ENCODE results near the gene ATG16L2.
A peak's percentile ranks its signal among the peaks of the same experiment; 100 is the strongest.

The ATG16L2 gene

GRCh38 chr11:72850832-72851231 is 36.6 kb downstream of the ATG16L2 start:
- no peak overlapping the region for H3K4ac ChIP-seq (ENCODE audit: low read depth, low read length)
- H2BK5ac ChIP-seq (ENCODE audit: low read depth, low read length, poor library complexity): no peak overlapping the region
- no peak overlapping the region for H3K9ac ChIP-seq (ENCODE audit: low read length)
- no peak overlapping the region for H3K4me3 ChIP-seq (ENCODE audit: low read depth, low read length)
- no peak overlapping the region for H3K4me2 ChIP-seq (ENCODE audit: low read length)
- no peaks in the 10 kb centered on the region for H3K79me1 ChIP-seq (ENCODE audit: low read length)
- H4K8ac ChIP-seq (ENCODE audit: low read depth, low read length): no peak overlapping the region
- no CpG with 5 or more reads among the region's 3 CpGs for WGBS (ENCODE audit: extremely low coverage, insufficient coverage, insufficient read length)
- H3K27ac ChIP-seq (ENCODE audit: low read depth, low read length): no peak overlapping the region
- no peak overlapping the region for H4K12ac ChIP-seq (ENCODE audit: low read depth, low read length)
- H3K23ac ChIP-seq (ENCODE audit: low read length): no peak overlapping the region
- H2BK120ac ChIP-seq (ENCODE audit: insufficient read depth, low read length, poor library complexity): no peak overlapping the region
- peaks cover 0 to 1% of the 10 kb centered on the region in 2 experiments for H3K36me3 ChIP-seq (ENCODE audit: control insufficient read depth in 1 of 2, insufficient read depth in 2 of 2, low read length in 2 of 2)
- no peaks in the 10 kb centered on the region for H3K4me1 ChIP-seq (ENCODE audit: control insufficient read depth in 1 of 2, insufficient read depth in 2 of 2, low read length in 2 of 2)
- peak in 1 of 2 donors; percentile 15 for DNase-seq
- no peak overlapping the region for H2BK12ac ChIP-seq (ENCODE audit: low read length)
- no peak overlapping the region for H2AK5ac ChIP-seq (ENCODE audit: low read length)
- no peak overlapping the region for H3K18ac ChIP-seq (ENCODE audit: low read length)
- no peaks in the 10 kb centered on the region for H3K79me2 ChIP-seq (ENCODE audit: control insufficient read depth, insufficient read depth, low read length, poor library complexity)
- no peak overlapping the region for H3K14ac ChIP-seq (ENCODE audit: low read length)
- H4K91ac ChIP-seq (ENCODE audit: low read depth, low read length): no peak overlapping the region
- H3K27me3 ChIP-seq (ENCODE audit: insufficient read depth, low read length): no peaks in the 10 kb centered on the region
- H3K9me3 ChIP-seq (ENCODE audit: insufficient read depth, low read depth, low read length): no peaks in the 10 kb centered on the region
- no peak overlapping the region for H2AFZ ChIP-seq (ENCODE audit: insufficient read depth, low read length, poor library complexity)

- H3K4me2 ChIP-seq (ENCODE audit: low read length): no peak overlapping the region
- H2BK120ac ChIP-seq (ENCODE audit: insufficient read depth, low read length, poor library complexity): no peak overlapping the region
- no peaks in the 10 kb centered on the region for H3K79me2 ChIP-seq (ENCODE audit: control insufficient read depth, insufficient read depth, low read length, poor library complexity)
- H3K18ac ChIP-seq (ENCODE audit: low read length): no peak overlapping the region
- H3K4ac ChIP-seq (ENCODE audit: low read depth, low read length): no peak overlapping the region
- H4K12ac ChIP-seq (ENCODE audit: low read depth, low read length): no peak overlapping the region
- H3K9ac ChIP-seq (ENCODE audit: low read length): no peak overlapping the region
- no peaks in the 10 kb centered on the region for H3K4me1 ChIP-seq (ENCODE audit: control insufficient read depth in 1 of 2, insufficient read depth in 2 of 2, low read length in 2 of 2)
- H2BK5ac ChIP-seq (ENCODE audit: low read depth, low read length, poor library complexity): no peak overlapping the region
- H3K36me3 ChIP-seq (ENCODE audit: control insufficient read depth in 1 of 2, insufficient read depth in 2 of 2, low read length in 2 of 2): no peaks in the 10 kb centered on the region
- H4K91ac ChIP-seq (ENCODE audit: low read depth, low read length): no peak overlapping the region
- no peak overlapping the region for H3K4me3 ChIP-seq (ENCODE audit: low read depth, low read length)
- H4K8ac ChIP-seq (ENCODE audit: low read depth, low read length): no peak overlapping the region
- H2BK12ac ChIP-seq (ENCODE audit: low read length): no peak overlapping the region
- WGBS (ENCODE audit: extremely low coverage, insufficient coverage, insufficient read length): no CpG with 5 or more reads among the region's 4 CpGs
- H2AK5ac ChIP-seq (ENCODE audit: low read length): no peak overlapping the region
- H3K14ac ChIP-seq (ENCODE audit: low read length): no peak overlapping the region
- DNase-seq: peak; percentile 27 to 75
- no peak overlapping the region for H2AFZ ChIP-seq (ENCODE audit: insufficient read depth, low read length, poor library complexity)
- no peak overlapping the region for H3K27ac ChIP-seq (ENCODE audit: low read depth, low read length)
- H3K27me3 ChIP-seq (ENCODE audit: insufficient read depth, low read length): no peaks in the 10 kb centered on the region
- no peak overlapping the region for H3K23ac ChIP-seq (ENCODE audit: low read length)
- no peaks in the 10 kb centered on the region for H3K79me1 ChIP-seq (ENCODE audit: low read length)
- H3K9me3 ChIP-seq (ENCODE audit: insufficient read depth, low read depth, low read length): no peaks in the 10 kb centered on the region
Measured at GRCh38 chr11:72851726-72852125, 37.5 kb downstream of the ATG16L2 start.

- no peaks in the 10 kb centered on the region for H3K36me3 ChIP-seq (ENCODE audit: control insufficient read depth in 1 of 2, insufficient read depth in 2 of 2, low read length in 2 of 2)
- WGBS (ENCODE audit: extremely low coverage, insufficient coverage, insufficient read length): no CpG with 5 or more reads among the region's 3 CpGs
- H2BK5ac ChIP-seq (ENCODE audit: low read depth, low read length, poor library complexity): no peak overlapping the region
- H3K79me1 ChIP-seq (ENCODE audit: low read length): no peaks in the 10 kb centered on the region
- H3K18ac ChIP-seq (ENCODE audit: low read length): no peak overlapping the region
- DNase-seq: no peak
- H2AFZ ChIP-seq (ENCODE audit: insufficient read depth, low read length, poor library complexity): no peak overlapping the region
- H3K23ac ChIP-seq (ENCODE audit: low read length): no peak overlapping the region
- H3K4me3 ChIP-seq (ENCODE audit: low read depth, low read length): no peak overlapping the region
- no peak overlapping the region for H3K9ac ChIP-seq (ENCODE audit: low read length)
- H3K4me1 ChIP-seq (ENCODE audit: control insufficient read depth in 1 of 2, insufficient read depth in 2 of 2, low read length in 2 of 2): no peaks in the 10 kb centered on the region
- H3K79me2 ChIP-seq (ENCODE audit: control insufficient read depth, insufficient read depth, low read length, poor library complexity): no peaks in the 10 kb centered on the region
- H3K14ac ChIP-seq (ENCODE audit: low read length): no peak overlapping the region
- no peak overlapping the region for H4K12ac ChIP-seq (ENCODE audit: low read depth, low read length)
- no peak overlapping the region for H4K91ac ChIP-seq (ENCODE audit: low read depth, low read length)
- no peak overlapping the region for H3K4me2 ChIP-seq (ENCODE audit: low read length)
- H4K8ac ChIP-seq (ENCODE audit: low read depth, low read length): no peak overlapping the region
- no peak overlapping the region for H2BK120ac ChIP-seq (ENCODE audit: insufficient read depth, low read length, poor library complexity)
- H3K9me3 ChIP-seq (ENCODE audit: insufficient read depth, low read depth, low read length): no peaks in the 10 kb centered on the region
- no peak overlapping the region for H2AK5ac ChIP-seq (ENCODE audit: low read length)
- H3K27ac ChIP-seq (ENCODE audit: low read depth, low read length): no peak overlapping the region
- no peak overlapping the region for H2BK12ac ChIP-seq (ENCODE audit: low read length)
- no peak overlapping the region for H3K4ac ChIP-seq (ENCODE audit: low read depth, low read length)
- H3K27me3 ChIP-seq (ENCODE audit: insufficient read depth, low read length): no peaks in the 10 kb centered on the region
Measured at GRCh38 chr11:72856065-72856464, 41.9 kb downstream of the ATG16L2 start.

- no peak overlapping the region for H3K4me3 ChIP-seq (ENCODE audit: low read depth, low read length)
- H3K23ac ChIP-seq (ENCODE audit: low read length): no peak overlapping the region
- no peak overlapping the region for H3K9ac ChIP-seq (ENCODE audit: low read length)
- no peaks in the 10 kb centered on the region for H3K79me1 ChIP-seq (ENCODE audit: low read length)
- no peak overlapping the region for H3K4ac ChIP-seq (ENCODE audit: low read depth, low read length)
- no peak for DNase-seq
- WGBS (ENCODE audit: extremely low coverage, insufficient coverage, insufficient read length): no CpG with 5 or more reads among the region's 3 CpGs
- H4K12ac ChIP-seq (ENCODE audit: low read depth, low read length): no peak overlapping the region
- no peaks in the 10 kb centered on the region for H3K36me3 ChIP-seq (ENCODE audit: control insufficient read depth in 1 of 2, insufficient read depth in 2 of 2, low read length in 2 of 2)
- no peak overlapping the region for H2BK5ac ChIP-seq (ENCODE audit: low read depth, low read length, poor library complexity)
- no peaks in the 10 kb centered on the region for H3K4me1 ChIP-seq (ENCODE audit: control insufficient read depth in 1 of 2, insufficient read depth in 2 of 2, low read length in 2 of 2)
- H2BK12ac ChIP-seq (ENCODE audit: low read length): no peak overlapping the region
- H3K4me2 ChIP-seq (ENCODE audit: low read length): no peak overlapping the region
- no peak overlapping the region for H2BK120ac ChIP-seq (ENCODE audit: insufficient read depth, low read length, poor library complexity)
- no peak overlapping the region for H3K14ac ChIP-seq (ENCODE audit: low read length)
- no peak overlapping the region for H4K91ac ChIP-seq (ENCODE audit: low read depth, low read length)
- H3K79me2 ChIP-seq (ENCODE audit: control insufficient read depth, insufficient read depth, low read length, poor library complexity): no peaks in the 10 kb centered on the region
- no peaks in the 10 kb centered on the region for H3K9me3 ChIP-seq (ENCODE audit: insufficient read depth, low read depth, low read length)
- no peak overlapping the region for H2AK5ac ChIP-seq (ENCODE audit: low read length)
- no peak overlapping the region for H4K8ac ChIP-seq (ENCODE audit: low read depth, low read length)
- H3K27ac ChIP-seq (ENCODE audit: low read depth, low read length): no peak overlapping the region
- H3K18ac ChIP-seq (ENCODE audit: low read length): no peak overlapping the region
- H3K27me3 ChIP-seq (ENCODE audit: insufficient read depth, low read length): no peaks in the 10 kb centered on the region
- no peak overlapping the region for H2AFZ ChIP-seq (ENCODE audit: insufficient read depth, low read length, poor library complexity)
Measured at GRCh38 chr11:72856551-72857345, 42.5 kb downstream of the ATG16L2 start.

Data from trophoblast cell (in vitro differentiated cells and primary cell).